NCI-H1694 treated with DMSO at 0.1 percent for 48 hours (cell line): ENCODE measurements around the gene LSM11.

Experiments used
- DNase-seq: peaks from one replicate; lab custom pipeline; 2025; lab: John Stamatoyannopoulos, UW

LSM11 gene

DNA sequence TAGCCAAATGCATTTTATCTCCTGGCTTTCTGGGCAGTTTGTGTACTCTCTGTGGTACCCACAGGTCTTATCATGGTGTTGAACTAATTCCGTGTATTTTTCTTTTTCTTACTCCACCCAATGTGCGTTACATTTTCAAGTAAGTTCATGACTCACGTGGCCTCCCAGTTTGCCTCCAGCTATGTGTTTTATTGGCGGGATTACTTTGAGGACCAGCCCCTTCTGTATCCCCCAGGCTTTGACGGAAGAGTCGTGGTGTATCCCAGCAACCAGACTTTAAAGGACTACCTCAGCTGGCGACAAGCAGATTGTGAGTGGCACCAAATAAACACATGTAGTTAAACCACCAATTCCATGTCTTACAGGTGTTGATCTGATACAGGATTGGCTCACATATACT, 9.1 kb upstream of the LSM11 start:
- DNase-seq = no peak

DNA sequence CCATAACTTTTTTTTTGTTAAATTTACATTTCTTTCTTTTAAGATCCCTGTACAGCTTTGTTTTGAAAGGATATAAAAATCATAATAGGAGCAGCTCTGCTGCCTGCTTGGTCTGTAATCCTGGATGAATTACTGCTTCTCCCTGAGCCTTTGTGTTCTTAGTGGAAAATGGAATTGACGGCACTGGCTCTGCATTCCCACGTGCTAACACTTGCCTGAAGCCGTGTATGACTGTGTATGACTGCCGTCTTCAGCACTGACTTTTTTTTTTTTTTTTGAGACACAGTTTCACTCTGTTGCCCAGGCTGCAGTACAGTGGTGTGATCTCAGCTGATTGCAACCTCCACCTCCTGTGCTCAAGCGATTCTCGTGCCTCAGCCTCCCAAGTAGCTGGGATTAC, 7.5 kb upstream of the LSM11 start:
- no peak for DNase-seq

DNA sequence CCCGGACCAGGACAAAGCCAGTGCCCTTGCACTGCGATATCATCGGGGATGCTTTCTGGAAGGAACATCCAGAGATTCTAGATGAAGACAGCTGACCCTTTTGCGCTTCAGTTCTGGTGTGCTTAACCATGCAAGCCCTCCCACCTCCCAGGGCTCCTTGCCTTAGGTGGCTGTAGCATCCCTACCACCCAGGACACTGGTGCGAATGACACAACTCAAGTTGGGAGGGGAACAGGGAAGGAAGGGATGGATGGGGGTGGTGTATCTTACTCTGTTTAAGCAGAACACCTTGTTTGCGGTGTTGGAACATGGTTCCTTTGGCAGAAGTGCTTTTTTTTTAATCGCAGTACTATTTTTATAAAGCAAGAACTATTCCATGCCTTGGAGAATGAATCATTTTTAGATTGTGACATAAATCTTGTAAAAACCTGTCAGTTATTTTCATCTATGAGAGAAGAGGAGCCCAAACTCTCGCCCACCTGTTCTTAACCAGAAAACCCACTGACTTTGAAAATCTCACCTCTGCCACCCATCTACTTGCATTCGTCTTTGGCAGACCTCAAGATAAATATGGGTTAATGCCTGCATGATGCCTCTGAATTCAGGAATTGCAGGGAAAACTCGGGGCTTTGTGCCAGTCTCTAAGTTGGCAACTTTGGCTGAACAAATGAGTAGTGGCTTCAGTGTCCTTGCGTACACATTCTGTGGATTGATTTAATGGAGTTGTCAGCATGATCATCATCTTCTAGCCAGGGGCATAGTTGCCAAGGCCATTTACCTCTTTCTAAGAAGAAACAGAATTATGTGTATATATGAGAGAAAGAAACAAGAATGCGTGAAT, 3.9 kb upstream of the LSM11 start:
- DNase-seq = no peak

DNA sequence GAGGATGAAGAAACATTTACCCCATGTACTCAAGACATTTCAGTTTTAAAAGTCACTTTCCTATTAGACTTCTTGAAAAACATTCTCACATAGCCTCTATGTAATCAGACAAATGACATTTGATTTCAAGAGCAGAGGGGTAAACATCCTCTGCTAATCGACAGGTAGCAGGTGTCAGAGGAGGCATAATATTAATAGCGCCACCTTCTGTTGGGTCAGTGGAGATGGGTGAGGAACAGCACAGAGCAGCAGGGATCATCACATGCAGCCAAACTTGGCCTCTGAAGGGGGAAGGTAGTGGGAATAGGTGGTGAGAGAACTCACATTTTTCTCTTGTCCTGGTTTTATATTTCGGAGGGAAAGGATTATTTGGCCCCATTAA, 3.3 kb upstream of the LSM11 start:
- no peak for DNase-seq

DNA sequence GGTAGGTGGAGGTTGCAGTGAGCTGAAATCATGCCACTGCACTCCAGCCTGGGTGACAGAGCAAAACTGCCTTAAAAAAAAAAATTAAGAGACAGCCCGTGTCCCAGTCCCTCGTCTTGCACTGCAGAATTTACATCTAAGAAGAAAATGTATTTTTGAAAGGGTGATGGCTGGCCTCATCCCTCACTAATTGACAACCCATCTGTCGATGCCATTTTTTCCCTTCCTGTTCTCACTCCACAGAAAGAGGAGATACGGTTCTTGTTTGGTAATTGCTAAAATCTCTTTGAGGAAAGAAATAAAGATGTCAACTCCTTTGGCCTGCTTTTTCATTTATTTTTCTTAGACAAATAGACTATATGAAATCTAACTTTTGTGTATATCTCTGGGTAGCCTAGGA, 2.4 kb upstream of the LSM11 start:
- no peak for DNase-seq

DNA sequence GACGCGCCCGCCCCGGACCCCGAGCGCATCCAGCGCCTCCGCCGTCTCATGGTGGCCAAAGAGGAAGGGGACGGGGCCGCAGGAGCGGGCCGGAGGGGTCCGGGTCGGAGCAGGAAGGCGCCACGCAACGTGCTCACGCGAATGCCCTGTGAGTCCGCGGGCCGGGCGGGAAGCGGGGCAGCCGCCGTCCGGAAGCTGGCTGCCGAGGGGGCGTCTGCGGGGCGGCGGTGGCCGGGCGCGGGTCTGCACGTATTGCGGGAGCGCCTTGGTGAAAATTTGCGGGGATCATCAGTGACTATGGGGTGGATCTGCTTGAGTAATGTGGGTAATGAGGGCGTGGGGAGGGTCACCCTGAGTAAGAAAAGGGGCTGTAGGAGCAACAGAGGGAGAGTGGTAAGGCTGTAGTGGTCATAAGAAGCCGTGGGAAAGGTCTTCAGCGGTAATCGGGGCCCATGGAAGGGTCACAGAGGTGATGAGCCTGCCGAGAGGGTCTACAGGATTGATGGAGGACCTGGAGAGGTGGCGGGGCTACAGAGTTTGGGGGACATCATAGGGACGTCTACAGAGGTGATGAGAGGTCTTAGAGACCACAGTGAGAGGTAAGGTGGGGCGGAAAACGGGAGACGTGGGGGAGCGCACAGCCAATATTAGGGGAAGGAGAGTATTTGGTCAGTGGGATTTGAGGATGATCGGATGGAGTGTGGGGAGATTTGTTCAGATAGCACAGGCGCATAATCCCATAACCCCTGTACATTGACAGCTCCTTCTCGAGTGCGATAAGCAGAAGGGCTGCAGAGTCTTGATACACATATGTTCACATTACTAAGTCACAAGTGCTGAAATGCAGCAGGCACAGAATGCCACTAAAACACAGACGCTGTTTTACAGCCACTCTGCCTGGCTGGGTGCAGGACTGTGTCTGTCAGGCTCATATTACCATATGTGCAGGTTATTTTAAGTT, 819 bp downstream of the LSM11 start:
- DNase-seq = no peak

DNA sequence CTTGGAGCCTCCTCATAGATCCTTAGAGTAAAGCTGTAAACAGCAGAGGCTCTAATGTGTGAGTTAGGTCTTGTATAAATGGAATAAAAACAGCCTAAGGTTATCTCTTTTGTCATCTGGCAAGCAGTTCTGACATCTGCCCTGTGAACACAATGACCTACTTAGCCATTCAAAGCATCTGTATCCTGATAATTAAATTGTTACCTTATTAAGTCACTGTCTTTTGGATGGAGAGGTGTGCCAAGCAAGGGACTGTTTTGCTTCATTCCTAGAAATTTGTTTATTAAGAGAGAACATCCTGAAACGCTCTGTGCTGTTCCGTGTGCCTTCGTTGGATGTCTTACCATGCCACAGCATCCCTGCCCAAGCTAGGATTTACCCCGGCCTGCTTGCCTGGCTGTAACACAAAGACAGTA, 1.5 kb downstream of the LSM11 start:
- DNase-seq = no peak

DNA sequence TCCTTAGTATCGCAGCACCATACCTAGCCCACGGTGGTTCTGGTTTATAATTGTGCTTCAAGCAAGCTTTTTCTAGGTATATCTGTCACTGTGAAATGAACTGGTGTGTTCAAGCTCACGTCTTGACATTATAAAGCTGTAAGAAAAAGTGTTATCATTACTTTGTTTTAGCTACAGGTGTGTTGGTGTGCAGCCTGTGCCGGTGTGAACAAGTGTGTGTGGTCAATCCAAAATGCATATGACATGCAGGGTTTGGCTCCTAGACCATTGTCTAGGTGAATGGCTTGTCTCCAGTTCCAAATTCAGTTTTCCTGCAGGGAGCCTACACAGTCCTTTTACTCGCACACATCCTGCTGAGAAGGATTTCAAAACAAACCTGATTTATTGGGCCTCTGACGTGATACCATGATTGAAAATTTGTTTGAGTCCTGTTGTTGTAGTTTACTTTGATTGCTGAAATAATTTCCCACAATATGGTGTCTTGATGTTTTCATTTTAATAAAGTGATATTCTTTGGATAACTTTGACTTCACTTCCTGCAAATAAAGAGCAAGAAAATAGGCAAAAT, 3.7 kb downstream of the LSM11 start:
- DNase-seq = no peak

DNA sequence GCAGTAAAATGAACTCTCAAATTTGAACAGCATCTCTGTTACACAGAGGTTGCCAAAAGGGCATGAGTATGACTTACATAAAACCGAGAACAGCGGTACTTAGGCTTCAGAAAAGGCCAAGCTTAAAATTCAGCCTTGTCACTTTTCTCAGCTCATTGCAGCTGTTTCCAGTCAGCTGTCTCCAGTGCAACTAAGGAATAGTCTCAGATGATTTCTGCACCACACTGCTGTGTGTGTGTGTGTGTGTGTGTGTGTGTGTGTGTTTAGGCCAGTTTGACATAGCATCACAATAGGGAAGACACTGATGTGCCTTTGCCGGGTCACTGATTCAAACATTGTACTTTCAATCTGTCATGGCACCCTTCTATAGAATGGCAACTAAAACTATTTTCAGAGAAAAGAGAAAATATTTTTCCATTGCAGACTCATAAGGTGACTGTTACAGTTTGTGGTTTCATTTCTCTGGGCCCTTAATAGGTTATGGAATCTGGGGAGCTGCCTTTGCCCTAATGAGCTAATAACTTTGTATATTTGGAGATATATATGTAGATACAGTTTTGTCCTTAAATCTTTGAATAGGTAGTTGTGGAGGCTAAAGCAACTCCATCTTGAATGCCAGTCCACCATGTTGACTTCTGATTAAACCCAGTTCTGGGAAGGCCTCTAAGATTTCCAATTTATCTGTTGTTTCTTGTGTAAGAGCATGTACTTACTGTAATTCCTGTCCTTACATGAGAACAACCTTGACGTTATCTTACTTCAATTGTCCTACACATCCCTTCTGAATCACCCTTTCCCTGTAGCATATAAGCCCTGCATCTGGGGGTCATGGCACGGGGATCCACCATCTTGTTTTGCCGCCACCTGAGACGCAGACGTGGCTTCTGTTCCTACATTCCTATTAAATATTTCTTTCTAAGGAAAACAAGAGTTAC, 4.5 kb downstream of the LSM11 start:
- no peak for DNase-seq

DNA sequence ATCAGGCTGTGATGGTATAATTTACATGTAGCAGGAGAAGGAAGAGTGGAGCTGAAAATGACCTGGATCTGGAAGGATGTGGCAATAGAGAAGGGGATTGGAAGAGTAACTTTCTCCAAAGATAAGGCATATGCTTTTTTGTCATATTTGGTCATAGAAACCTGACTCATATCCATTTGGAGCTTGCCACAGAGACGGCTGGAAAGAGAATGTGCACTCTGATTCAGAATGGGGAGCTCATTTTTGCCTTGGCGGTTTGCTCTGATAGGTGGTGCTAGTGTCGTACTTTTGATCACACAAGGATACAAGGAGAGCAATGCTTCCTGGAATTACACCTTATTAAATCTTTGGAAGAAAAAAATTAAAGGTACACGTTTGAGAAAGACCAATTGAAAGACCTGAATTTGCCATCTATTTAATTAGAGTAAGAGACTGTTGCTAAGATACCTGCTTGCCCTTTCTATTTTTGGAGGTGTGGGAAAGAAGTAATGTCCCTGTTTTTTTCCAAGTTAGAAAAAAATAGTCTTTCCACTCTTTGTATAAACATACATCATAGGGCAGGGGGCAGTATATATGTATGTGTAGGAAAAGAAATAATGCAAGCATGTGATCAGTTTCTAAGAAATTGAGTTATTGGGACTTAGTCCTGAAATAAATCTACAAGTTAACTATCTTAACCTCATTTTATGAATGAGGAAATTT, 5.4 kb downstream of the LSM11 start:
- DNase-seq = no peak

DNA sequence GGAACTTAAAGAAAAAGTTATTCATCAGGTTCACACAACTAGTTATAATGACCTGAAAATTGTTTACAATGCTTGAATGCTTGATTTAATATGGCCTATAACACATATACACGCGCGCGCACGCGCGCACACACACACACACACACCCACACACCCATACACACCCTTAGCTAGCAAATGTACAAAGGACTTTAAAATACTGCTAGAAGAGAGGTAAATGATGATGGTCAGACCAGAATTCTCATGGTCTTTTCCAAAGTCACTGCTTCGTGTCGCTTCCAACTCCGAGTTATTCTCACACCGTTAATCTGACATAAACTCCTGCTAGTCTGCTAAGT, 5.9 kb downstream of the LSM11 start:
- DNase-seq = no peak

DNA sequence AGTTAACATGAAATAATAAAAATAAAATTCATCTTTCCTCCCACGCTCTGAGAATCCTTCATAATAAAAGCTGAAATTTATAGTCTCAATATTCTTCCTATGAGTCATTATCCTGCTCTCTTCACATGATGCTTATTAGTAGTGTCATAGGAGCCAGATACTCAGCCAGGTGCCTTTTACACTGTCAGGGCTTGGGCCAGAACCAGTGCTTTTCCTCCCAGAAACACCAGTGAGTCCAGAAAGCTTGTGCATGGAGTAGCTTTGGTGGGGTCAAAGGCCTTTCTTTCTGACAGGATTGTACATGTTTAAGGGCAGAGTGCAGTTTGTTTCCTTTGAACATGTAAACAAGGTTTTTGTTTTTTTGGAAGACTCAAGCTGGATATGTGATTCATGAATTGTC, 6.8 kb downstream of the LSM11 start:
- no peak for DNase-seq

DNA sequence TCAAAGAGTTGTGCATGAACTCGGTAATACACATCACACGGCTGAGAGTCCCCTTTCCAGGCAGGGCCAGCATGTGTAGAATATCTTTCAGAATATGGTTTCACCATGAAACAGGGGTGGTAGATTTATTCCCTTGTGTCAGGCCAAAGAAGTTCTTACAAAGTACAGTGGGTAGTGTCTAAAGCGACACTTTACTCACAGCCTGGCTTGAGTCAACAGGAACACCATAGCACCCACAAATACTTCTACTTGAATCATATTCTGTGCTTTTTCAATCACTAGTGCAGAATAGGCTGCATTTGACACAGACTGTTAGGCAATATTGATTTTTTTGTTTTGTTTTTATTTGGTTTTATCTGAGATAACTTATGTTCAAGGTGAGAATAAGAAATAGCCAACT, 12.6 kb downstream of the LSM11 start:
- DNase-seq = no peak

DNA sequence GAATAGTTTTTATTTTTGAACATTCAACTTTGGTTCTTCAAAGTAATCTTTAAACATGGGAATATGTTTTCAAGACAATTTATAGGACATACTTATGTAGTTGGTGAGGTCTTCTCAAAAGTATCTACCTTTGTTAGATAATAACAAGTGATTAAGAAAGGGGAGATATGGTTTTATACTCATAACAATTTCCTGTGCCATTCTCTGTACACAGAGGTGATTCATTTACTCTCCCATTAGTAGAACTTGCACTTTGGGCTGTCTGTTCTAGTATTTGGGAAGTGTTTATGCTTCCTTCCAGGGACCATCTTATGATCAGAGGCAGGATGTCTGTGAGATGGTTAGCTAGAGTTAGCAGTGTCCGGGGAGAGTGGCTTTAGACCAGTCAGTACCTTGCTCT, 15.2 kb downstream of the LSM11 start:
- no peak for DNase-seq

DNA sequence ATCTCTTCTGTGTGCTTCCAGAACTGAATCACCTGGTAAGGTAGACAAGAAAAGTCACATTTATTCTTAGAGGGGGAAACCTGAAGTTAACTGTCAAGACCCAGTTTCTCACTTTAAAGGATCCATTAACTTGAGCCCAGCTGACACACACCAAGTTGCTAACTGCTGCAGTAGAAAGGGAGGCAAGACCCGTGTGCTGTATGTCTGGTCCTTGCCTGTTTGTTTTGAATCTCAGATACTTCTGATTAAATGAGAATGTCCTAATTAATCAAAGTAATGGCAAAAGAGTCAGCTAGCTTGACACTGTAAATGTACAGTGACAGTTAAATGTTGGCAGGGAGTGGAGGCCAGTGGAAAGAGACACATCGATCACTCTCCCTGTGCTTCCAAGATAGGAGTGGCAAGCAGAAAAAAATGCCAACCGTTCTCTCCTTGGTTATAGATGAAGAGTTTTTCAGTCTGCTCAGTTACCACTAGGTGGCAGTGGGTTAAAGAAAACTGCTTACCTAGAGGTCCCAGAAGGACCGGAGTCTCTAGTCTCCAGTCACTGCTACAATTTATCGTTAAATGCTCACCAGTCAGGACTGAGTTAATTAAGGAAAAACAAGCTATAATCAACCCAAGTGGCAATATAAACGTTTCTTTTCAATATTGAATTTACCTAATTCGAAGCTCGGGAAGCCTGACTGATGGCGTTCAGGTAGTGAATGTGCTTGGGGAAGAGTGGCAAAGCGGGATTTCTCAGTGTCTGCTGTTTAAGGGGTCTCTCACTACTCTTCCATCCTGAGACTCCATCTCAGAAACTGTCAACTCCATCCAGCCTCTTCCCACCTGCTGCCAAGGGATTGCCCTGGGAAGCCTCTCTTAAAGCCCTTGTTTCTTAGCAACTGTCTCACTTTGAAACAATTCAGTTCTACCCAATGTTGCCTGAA, 18.4 kb downstream of the LSM11 start:
- DNase-seq = peak; percentile 65

DNA sequence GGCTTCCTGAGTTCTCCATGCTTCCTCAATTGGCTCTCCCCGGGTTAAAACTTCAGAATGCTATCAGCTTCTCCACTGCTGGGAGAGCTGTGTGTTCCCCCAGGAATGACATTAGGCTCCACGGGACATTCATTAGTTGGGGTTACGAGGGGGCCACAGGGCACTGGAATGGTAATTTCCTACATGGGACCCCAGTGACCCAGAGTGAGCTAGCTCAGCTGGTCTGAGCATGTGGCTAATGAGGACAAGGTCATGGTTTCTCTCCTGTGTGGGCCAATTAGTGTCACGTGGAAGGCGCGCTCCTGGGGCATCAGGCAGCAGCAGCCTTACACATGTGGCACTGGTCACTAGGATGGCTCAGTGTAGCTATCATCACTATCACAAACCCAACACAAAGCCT, 21.0 kb downstream of the LSM11 start:
- DNase-seq = no peak

DNA sequence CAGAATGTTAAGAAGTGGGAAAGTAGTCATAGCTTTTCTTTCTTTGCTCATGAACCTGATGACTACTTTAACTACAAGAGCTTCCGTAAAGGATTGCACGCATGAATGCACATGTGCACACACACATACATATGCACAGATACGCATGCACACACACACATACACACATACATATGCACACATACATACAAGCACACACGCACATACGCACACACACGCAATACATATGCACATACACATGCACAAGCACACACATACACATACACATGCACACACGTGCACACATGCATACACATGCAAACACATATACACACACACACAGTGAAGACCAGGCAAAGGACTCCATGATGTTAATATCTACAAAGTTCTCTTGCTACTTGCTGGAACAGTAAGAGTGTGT, 22.9 kb downstream of the LSM11 start:
- no peak for DNase-seq

DNA sequence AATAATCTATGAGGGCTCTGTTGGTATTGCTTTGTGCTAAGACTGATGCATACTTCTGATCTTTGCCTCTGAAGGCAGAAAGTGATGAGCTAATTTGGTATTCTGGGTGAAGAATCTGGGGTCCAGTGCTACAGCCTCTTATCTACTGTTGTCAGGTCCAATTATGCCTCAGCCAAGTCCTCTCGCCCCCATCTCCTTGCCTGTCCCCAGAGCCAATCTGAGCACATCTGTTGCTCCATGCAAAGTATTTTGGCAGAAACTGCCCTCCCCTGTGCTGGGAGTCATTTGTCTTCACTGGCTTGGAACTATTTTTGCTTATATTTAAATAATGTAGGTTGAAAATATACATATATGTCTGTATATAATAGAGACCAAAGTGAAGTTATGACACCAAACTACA, 23.4 kb downstream of the LSM11 start:
- no peak for DNase-seq

DNA sequence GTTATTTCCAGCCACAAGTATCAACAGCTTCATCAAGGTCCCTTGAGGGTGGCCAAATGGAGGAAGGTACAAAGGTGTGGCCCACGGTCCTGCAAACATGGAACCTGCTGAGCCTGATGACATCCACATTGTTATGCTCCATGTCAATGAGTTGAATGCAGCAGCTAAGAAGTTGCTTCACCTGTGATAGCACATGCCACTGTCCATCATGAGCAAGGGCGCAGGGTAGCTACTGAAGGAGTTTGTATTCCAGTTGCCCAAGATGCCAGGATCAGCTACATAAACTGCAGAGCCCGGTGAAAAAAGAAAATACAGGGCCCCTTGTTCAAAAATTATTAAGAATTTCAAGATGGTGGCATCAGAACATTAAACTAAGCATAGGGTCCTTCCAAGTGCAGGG, 24.2 kb downstream of the LSM11 start:
- no peak for DNase-seq

DNA sequence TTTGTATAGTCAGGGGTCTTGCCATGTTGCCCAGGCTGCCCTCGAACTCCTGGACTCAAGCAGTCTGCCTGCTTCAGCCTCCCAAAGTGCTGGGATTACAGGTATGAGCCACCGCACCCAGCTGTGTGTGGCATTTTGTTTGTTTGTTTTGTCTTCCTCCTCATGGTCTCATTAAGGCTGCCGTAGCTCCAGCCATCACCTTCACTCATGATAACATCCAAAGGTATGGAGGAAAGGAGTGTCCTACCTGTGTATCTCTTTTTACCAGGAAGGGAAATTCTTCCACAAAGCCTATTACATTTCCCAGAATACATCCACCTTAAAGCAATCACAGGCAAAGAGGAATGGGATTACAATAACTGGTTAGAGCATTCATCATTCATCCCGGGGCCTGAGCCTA, 27.2 kb downstream of the LSM11 start:
- no peak for DNase-seq
